ENCODE results near the gene RNF34. TPM values are rescaled to one million over a fixed set of nuclear protein-coding genes. Genes with fewer than 3 reads are reported as not detected.

RNF34 gene, protein sequence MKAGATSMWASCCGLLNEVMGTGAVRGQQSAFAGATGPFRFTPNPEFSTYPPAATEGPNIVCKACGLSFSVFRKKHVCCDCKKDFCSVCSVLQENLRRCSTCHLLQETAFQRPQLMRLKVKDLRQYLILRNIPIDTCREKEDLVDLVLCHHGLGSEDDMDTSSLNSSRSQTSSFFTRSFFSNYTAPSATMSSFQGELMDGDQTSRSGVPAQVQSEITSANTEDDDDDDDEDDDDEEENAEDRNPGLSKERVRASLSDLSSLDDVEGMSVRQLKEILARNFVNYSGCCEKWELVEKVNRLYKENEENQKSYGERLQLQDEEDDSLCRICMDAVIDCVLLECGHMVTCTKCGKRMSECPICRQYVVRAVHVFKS
- 45.2 and 48.5 TPM in 2 replicates for total RNA-seq

GRCh38 chr12:121399391-121400331, at the start of gene RNF34:
TSS of gene RNF34 (plus strand) at chr12:121400118. CDS start at chr12:121400213, 95 bp downstream.

GRCh38 chr12:121351820-121352681, 47.9 kb upstream of the RNF34 start, which contains the start of gene ANAPC5:
TSS of gene ANAPC5 (minus strand) at chr12:121352411. CDS start at chr12:121352340, 71 bp downstream.

Other genes with a start within 250 kb of the RNF34 start
- gene P2RX4, start 190.0 kb upstream of the RNF34 start, total RNA-seq = 19.0 and 30.0 TPM in 2 replicates
- gene CAMKK2, start 103.4 kb upstream of the RNF34 start, total RNA-seq = 25.1 and 26.1 TPM in 2 replicates
- gene ANAPC5, start 47.7 kb upstream of the RNF34 start, total RNA-seq = 134 and 146 TPM in 2 replicates
- gene KDM2B, start 180.9 kb downstream of the RNF34 start, total RNA-seq = 28.8 and 37.3 TPM in 2 replicates
- gene ORAI1, start 226.4 kb downstream of the RNF34 start, total RNA-seq = 7.7 and 9.9 TPM in 2 replicates

All from hair follicle dermal papilla cell (primary cell).